ENCODE measurements around the gene TMEM238L. TPM values are rescaled to one million over a fixed set of nuclear protein-coding genes. Genes with fewer than 3 reads are reported as not detected.

TMEM238L gene
- total RNA-seq, 4 donors from 2014 or later = 0.22 TPM; not detected in 3

GRCh38 chr17:10831696-10832095 is 27.8 kb upstream of the TMEM238L start:
- no peaks in the 10 kb centered on the region for H3K27me3 ChIP-seq
- no peaks in the 10 kb centered on the region for H3K9me3 ChIP-seq
- no peaks in the 10 kb centered on the region for H3K4me1 ChIP-seq
- TF ChIP-seq, protein P1, sequence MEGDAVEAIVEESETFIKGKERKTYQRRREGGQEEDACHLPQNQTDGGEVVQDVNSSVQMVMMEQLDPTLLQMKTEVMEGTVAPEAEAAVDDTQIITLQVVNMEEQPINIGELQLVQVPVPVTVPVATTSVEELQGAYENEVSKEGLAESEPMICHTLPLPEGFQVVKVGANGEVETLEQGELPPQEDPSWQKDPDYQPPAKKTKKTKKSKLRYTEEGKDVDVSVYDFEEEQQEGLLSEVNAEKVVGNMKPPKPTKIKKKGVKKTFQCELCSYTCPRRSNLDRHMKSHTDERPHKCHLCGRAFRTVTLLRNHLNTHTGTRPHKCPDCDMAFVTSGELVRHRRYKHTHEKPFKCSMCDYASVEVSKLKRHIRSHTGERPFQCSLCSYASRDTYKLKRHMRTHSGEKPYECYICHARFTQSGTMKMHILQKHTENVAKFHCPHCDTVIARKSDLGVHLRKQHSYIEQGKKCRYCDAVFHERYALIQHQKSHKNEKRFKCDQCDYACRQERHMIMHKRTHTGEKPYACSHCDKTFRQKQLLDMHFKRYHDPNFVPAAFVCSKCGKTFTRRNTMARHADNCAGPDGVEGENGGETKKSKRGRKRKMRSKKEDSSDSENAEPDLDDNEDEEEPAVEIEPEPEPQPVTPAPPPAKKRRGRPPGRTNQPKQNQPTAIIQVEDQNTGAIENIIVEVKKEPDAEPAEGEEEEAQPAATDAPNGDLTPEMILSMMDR (IDR thresholded peaks at IDR 0.05 in 4 of 5, conservative IDR thresholded peaks at IDR 0.05 in 1 of 5) = no peak
- no peak for TF ChIP-seq POLR2A (IDR thresholded peaks at IDR 0.05)
- in situ Hi-C loops (cut with MboI; ENCODE audit: low sequenced_read_pairs in 4 of 4) (loop anchor here in 1 of 4 donors (25.0 kb wide), 1 partner anchor 194 kb away; no protein-coding TSS in a partner anchor), intact Hi-C loops (cut with DNase I; ENCODE audit: low total_unique reads) (no loop called here)
- H3K27ac ChIP-seq = no peak overlapping the region
- no peaks in the 10 kb centered on the region for H3K36me3 ChIP-seq
- ATAC-seq (no peak), DNase-seq (no peak)
- H3K4me3 ChIP-seq = no peak overlapping the region

DNA sequence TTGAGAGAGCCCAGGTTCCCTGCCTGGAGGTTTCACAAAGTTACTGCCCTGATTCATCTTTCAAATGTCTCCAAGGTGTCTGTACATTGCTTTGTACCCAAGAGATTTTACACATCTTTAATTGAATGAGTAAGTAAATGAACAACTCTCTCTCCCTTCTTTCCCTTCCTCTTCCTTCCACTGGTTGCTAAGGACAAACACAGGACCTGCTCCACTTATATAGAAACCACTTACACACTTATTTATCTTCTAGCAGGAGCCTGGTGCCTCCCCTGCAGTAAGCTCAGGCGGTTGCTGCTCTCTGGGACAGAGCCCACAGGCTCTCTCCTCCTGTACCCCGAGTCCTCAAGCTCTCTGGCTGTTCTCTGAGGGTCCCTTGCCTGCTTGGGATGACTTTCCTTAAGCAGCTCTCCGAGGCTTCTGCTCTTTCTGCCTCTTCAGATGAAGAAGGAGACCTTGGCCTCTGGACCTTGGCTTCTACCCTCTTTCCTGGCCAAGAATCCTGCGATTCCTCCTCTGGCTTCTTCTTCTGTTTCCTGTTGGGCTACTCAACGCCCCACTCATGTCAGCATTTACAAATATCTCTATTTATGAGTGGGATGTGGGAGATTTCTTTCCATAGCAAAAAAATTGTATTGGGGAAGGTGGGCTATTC is 24.1 kb upstream of the TMEM238L start:
- Histone ChIP-seq H3K36me3 (no peaks in the 10 kb centered on the region), H3K27me3 (no peaks in the 10 kb centered on the region), H3K4me1 (no peaks in the 10 kb centered on the region), H3K27ac (no peak overlapping the region), H3K9me3 (no peaks in the 10 kb centered on the region), H3K4me3 (no peak overlapping the region)
- DNase-seq (no peak), ATAC-seq (no peak)
- intact Hi-C loops (cut with DNase I; ENCODE audit: low total_unique reads) (no loop called here), in situ Hi-C loops (cut with MboI; ENCODE audit: low sequenced_read_pairs in 4 of 4) (loop anchor here in 1 of 4 donors (25.0 kb wide), 1 partner anchor 191 kb away; no protein-coding TSS in a partner anchor)
- no peak for TF ChIP-seq POLR2A (IDR thresholded peaks at IDR 0.05)
- TF ChIP-seq, protein P1 (IDR thresholded peaks at IDR 0.05 in 4 of 5, conservative IDR thresholded peaks at IDR 0.05 in 1 of 5) = no peak

DNA sequence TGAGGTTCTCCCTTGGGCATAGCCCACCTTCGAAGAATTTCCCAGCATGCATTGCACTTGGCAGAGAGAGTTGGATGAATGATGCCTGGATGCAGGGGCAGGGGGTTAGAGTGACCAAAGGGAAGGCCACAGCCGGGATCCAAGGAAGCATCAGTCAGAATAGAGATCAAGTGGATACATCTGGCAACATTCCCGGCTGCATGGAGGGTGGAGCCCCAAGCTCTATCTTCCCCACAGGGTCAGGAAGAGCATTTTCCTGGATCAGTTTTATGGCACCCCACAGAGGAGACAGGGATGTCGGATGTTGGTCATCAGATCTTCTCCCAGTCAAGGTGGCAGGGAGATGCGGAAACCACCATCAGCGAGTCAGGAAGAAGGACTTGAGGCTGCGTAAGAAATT is 21.0 kb upstream of the TMEM238L start:
- H3K36me3 ChIP-seq = no peaks in the 10 kb centered on the region
- in situ Hi-C loops (cut with MboI; ENCODE audit: low sequenced_read_pairs in 4 of 4) = loop anchor here in 1 of 4 donors (25.0 kb wide), 1 partner anchor 188 kb away; no protein-coding TSS in a partner anchor
- TF ChIP-seq, protein P1 (IDR thresholded peaks at IDR 0.05 in 4 of 5, conservative IDR thresholded peaks at IDR 0.05 in 1 of 5) = no peak
- no peak for TF ChIP-seq POLR2A (IDR thresholded peaks at IDR 0.05)
- H3K4me1 ChIP-seq = no peaks in the 10 kb centered on the region
- no peaks in the 10 kb centered on the region for H3K9me3 ChIP-seq
- no peak for ATAC-seq
- H3K27me3 ChIP-seq = no peaks in the 10 kb centered on the region
- no peak overlapping the region for H3K4me3 ChIP-seq
- intact Hi-C loops (cut with DNase I; ENCODE audit: low total_unique reads) = no loop called here
- H3K27ac ChIP-seq = no peak overlapping the region
- no peak for DNase-seq

- H3K4me3 ChIP-seq = no peak overlapping the region
Observed at GRCh38 chr17:10821770-10822169, 17.9 kb upstream of the TMEM238L start.

More at GRCh38 chr17:10821770-10822169, 17.9 kb upstream of the TMEM238L start:
- Histone ChIP-seq H3K9me3 (no peaks in the 10 kb centered on the region), H3K36me3 (no peaks in the 10 kb centered on the region), H3K4me1 (no peaks in the 10 kb centered on the region), H3K27me3 (no peaks in the 10 kb centered on the region), H3K27ac (no peak overlapping the region)
- no peak for DNase-seq
- in situ Hi-C loops (cut with MboI; ENCODE audit: low sequenced_read_pairs in 4 of 4) (no loop called here), intact Hi-C loops (cut with DNase I; ENCODE audit: low total_unique reads) (no loop called here)
- no peak for ATAC-seq
- TF ChIP-seq, protein P1 (IDR thresholded peaks at IDR 0.05 in 4 of 5, conservative IDR thresholded peaks at IDR 0.05 in 1 of 5) = no peak
- no peak for TF ChIP-seq POLR2A (IDR thresholded peaks at IDR 0.05)

Data from gastrocnemius medialis (tissue), 4 donors.